ENCODE results near the gene BOLA3.

GRCh38 chr2:74183878-74184277 is 36.2 kb upstream of the BOLA3 start:
- TF ChIP-seq EZH2 (IDR thresholded peaks at IDR 0.05; ENCODE audit: insufficient read depth, poor library complexity, severe bottlenecking), result no peak
- TF ChIP-seq EZH2phosphoT487 (IDR thresholded peaks at IDR 0.05; ENCODE audit: insufficient read depth, low read depth), result no peak

All from GM23248 (cell line).